ENCODE measurements around the gene PABPC1L.

- TF ChIP-seq CTCF (IDR thresholded peaks at IDR 0.05) (no peak), POLR2AphosphoS5 (IDR thresholded peaks at IDR 0.05) (no peak)
Measured at GRCh38 chr20:44891826-44892225, 18.0 kb upstream of the PABPC1L start.

Data from sigmoid colon (tissue), 4 donors.